ENCODE data around the gene CKS1B. TPM values are rescaled to one million over a fixed set of nuclear protein-coding genes. Genes with fewer than 3 reads are reported as not detected.
"Not testable (repeated sequence)": the region's sequence is repeated elsewhere in the genome, so short reads cannot be mapped to it uniquely, and the experiment has no call there.

Gene CKS1B
- total and polyA plus RNA-seq, 4 donors: 32.4 to 57.9 (median 44.4) TPM

GRCh38 chr1:154975409-154976059, 1.1 kb downstream of the CKS1B start:
- peaks cover 0 to 11% (median 2%) of the 10 kb centered on the region in 4 donors for H3K36me3 ChIP-seq (ENCODE audit: control insufficient read depth in 4 of 4, insufficient read depth in 3 of 4, low read depth in 1 of 4, low read length in 3 of 4)
- peak overlapping the region; percentile 66 to 94 (median 70) for H3K4me3 ChIP-seq (ENCODE audit: low read depth in 1 of 3, low read length in 3 of 3)
- peak overlapping the region; percentile 83 to 94 for H3K9ac ChIP-seq (ENCODE audit: low read depth in 1 of 2, low read length in 2 of 2)
- H3K27me3 ChIP-seq (ENCODE audit: control insufficient read depth in 4 of 4, insufficient read depth in 4 of 4, low read length in 3 of 4): no peaks in the 10 kb centered on the region
- peak; percentile 65 for DNase-seq (ENCODE audit: low spot score)
- H3K9me3 ChIP-seq (ENCODE audit: control insufficient read depth in 4 of 4, low read length in 3 of 4): no peaks in the 10 kb centered on the region
- peak overlapping the region; percentile 89 to 99 for H3K27ac ChIP-seq (ENCODE audit: low read depth in 1 of 2, low read length in 2 of 2)
- under 1% methylated on average over 24 of the region's 24 CpGs for WGBS
- peaks cover 5 to 35% (median 27%) of the 10 kb centered on the region in 4 donors for H3K4me1 ChIP-seq (ENCODE audit: control insufficient read depth in 4 of 4, insufficient read depth in 4 of 4, low read length in 3 of 4)
- TF ChIP-seq YY1 (IDR thresholded peaks at IDR 0.05) (peak; percentile 32), CTCF (IDR thresholded peaks at IDR 0.05; ENCODE audit: low read depth, low read length, missing input control) (no peak)

GRCh38 chr1:154977762-154978161, 3.3 kb downstream of the CKS1B start:
- H3K4me3 ChIP-seq (ENCODE audit: low read depth in 1 of 3, low read length in 3 of 3); H3K9me3 ChIP-seq (ENCODE audit: control insufficient read depth in 4 of 4, low read length in 3 of 4); H3K27me3 ChIP-seq (ENCODE audit: control insufficient read depth in 4 of 4, insufficient read depth in 4 of 4, low read length in 3 of 4); H3K9ac ChIP-seq (ENCODE audit: low read depth in 1 of 2, low read length in 2 of 2); H3K27ac ChIP-seq (ENCODE audit: low read depth in 1 of 2, low read length in 2 of 2); DNase-seq (ENCODE audit: low spot score): not testable (repeated sequence)
- 81% methylated on average over 3 of the region's 3 CpGs for WGBS
- Histone ChIP-seq H3K36me3 (ENCODE audit: control insufficient read depth in 4 of 4, insufficient read depth in 3 of 4, low read depth in 1 of 4, low read length in 3 of 4) (peaks cover 0 to 11% (median 2%) of the 10 kb centered on the region in 4 donors), H3K4me1 (ENCODE audit: control insufficient read depth in 4 of 4, insufficient read depth in 4 of 4, low read length in 3 of 4) (peaks cover 0 to 20% (median 15%) of the 10 kb centered on the region in 4 donors)

GRCh38 chr1:154978360-154978759, 3.9 kb downstream of the CKS1B start:
- H3K36me3 ChIP-seq (ENCODE audit: control insufficient read depth in 4 of 4, insufficient read depth in 3 of 4, low read depth in 1 of 4, low read length in 3 of 4): peaks cover 0 to 11% (median 2%) of the 10 kb centered on the region in 4 donors
- H3K27ac ChIP-seq (ENCODE audit: low read depth in 1 of 2, low read length in 2 of 2): no peak overlapping the region
- no peak for DNase-seq (ENCODE audit: low spot score)
- H3K9ac ChIP-seq (ENCODE audit: low read depth in 1 of 2, low read length in 2 of 2): no peak overlapping the region
- WGBS: 90% methylated on average over 3 of the region's 3 CpGs
- no peak overlapping the region for H3K4me3 ChIP-seq (ENCODE audit: low read depth in 1 of 3, low read length in 3 of 3)
- no peaks in the 10 kb centered on the region for H3K27me3 ChIP-seq (ENCODE audit: control insufficient read depth in 4 of 4, insufficient read depth in 4 of 4, low read length in 3 of 4)
- H3K4me1 ChIP-seq (ENCODE audit: control insufficient read depth in 4 of 4, insufficient read depth in 4 of 4, low read length in 3 of 4): peaks cover 0 to 18% (median 14%) of the 10 kb centered on the region in 4 donors
- H3K9me3 ChIP-seq (ENCODE audit: control insufficient read depth in 4 of 4, low read length in 3 of 4): no peaks in the 10 kb centered on the region
- no peak for TF ChIP-seq RXRA (IDR thresholded peaks at IDR 0.05)
- no peak for TF ChIP-seq NR2F2 (IDR thresholded peaks at IDR 0.05)
- TF ChIP-seq EGR1 (IDR thresholded peaks at IDR 0.05; ENCODE audit: low read depth in 2 of 2): no peak
- TF ChIP-seq YY1 (IDR thresholded peaks at IDR 0.05): no peak
- TF ChIP-seq GABPA (IDR thresholded peaks at IDR 0.05 in 1 of 2, conservative IDR thresholded peaks at IDR 0.05 in 1 of 2): no peak
- TF ChIP-seq ATF3 (IDR thresholded peaks at IDR 0.05): no peak
- TF ChIP-seq RAD21 (IDR thresholded peaks at IDR 0.05): no peak
- no peak for TF ChIP-seq SP1 (IDR thresholded peaks at IDR 0.05)
- TF ChIP-seq TAF1 (conservative IDR thresholded peaks at IDR 0.05): no peak
- TF ChIP-seq CTCF (IDR thresholded peaks at IDR 0.05; ENCODE audit: low read depth, low read length, missing input control): no peak
- TF ChIP-seq JUND (IDR thresholded peaks at IDR 0.05): no peak
- TF ChIP-seq ZBTB33 (IDR thresholded peaks at IDR 0.05): no peak
- no peak for TF ChIP-seq FOXA2 (IDR thresholded peaks at IDR 0.05)
